ENCODE measurements around the gene CRNKL1. TPM values are rescaled to one million over a fixed set of nuclear protein-coding genes. Genes with fewer than 3 reads are reported as not detected.
"Not testable (repeated sequence)": the region's sequence is repeated elsewhere in the genome, so short reads cannot be mapped to it uniquely, and the experiment has no call there.

The CRNKL1 gene
- polyA plus RNA-seq, 3 donors: 4.0 to 7.4 (median 5.9) TPM

DNA sequence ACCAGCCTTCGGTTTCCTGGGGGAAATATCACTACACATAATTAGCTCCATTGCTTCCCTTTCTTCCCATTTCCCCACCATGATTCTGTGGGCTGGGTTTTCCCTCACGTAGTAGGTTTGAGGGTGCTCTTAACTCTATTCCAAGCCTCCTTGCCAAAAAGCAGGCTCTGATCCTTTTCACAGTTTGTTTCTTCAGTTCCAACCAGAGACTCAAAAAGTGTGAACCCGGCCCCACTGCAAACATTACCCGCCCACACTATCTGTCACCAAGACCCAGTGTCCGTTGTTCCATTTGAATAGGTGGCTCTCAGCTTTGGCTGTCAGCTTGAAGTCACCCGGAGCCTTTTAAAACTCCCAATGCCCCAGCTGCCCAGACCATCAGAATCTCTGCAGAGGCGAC is 46.9 kb downstream of the CRNKL1 start:
- no peak overlapping the region for H2AFZ ChIP-seq (ENCODE audit: insufficient read depth, low read depth, low read length, poor library complexity, severe bottlenecking)
- H3K27me3 Mint-ChIP-seq (ENCODE audit: low read depth in 3 of 3): peaks cover 0 to 2% (median 0%) of the 10 kb centered on the region in 3 donors
- H3K27ac ChIP-seq (ENCODE audit: low read depth in 1 of 2, low read length in 2 of 2): peak overlapping the region in 1 of 2 donors; percentile 87
- H3K79me2 ChIP-seq (ENCODE audit: insufficient read depth, low read length): peaks cover 14% of the 10 kb centered on the region
- H4K20me1 ChIP-seq (ENCODE audit: insufficient read depth, low read length): no peaks in the 10 kb centered on the region
- TF ChIP-seq, protein P1, sequence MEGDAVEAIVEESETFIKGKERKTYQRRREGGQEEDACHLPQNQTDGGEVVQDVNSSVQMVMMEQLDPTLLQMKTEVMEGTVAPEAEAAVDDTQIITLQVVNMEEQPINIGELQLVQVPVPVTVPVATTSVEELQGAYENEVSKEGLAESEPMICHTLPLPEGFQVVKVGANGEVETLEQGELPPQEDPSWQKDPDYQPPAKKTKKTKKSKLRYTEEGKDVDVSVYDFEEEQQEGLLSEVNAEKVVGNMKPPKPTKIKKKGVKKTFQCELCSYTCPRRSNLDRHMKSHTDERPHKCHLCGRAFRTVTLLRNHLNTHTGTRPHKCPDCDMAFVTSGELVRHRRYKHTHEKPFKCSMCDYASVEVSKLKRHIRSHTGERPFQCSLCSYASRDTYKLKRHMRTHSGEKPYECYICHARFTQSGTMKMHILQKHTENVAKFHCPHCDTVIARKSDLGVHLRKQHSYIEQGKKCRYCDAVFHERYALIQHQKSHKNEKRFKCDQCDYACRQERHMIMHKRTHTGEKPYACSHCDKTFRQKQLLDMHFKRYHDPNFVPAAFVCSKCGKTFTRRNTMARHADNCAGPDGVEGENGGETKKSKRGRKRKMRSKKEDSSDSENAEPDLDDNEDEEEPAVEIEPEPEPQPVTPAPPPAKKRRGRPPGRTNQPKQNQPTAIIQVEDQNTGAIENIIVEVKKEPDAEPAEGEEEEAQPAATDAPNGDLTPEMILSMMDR (IDR thresholded peaks at IDR 0.05): no peak
- no peak overlapping the region for H3K9ac ChIP-seq (ENCODE audit: insufficient read depth, low read length, poor library complexity, severe bottlenecking)
- WGBS (ENCODE audit: insufficient coverage): 94% methylated on average over 3 of the region's 7 CpGs
- no peaks in the 10 kb centered on the region for H3K9me3 ChIP-seq (replicated peaks in 1 of 2; ENCODE audit: control insufficient read depth in 1 of 2, insufficient read depth in 1 of 2, low read length in 2 of 2)
- peaks cover 13 to 18% of the 10 kb centered on the region in 2 donors for H3K36me3 ChIP-seq (replicated peaks in 1 of 2; ENCODE audit: control insufficient read depth in 1 of 2, insufficient read depth in 2 of 2, low read length in 2 of 2)
- no peak overlapping the region for H3K4me3 Mint-ChIP-seq
- peaks cover 72% of the 10 kb centered on the region for H3K4me1 Mint-ChIP-seq
- no peak overlapping the region for H3K4me2 ChIP-seq (replicated peaks; ENCODE audit: extremely low read depth, low read length, poor library complexity, severe bottlenecking)
- no peaks in the 10 kb centered on the region for H3K27me3 ChIP-seq (ENCODE audit: control insufficient read depth in 2 of 2, insufficient read depth in 2 of 2, low read length in 2 of 2)
- intact Hi-C loops (cut with micrococcal nuclease): no loop called here
- H3K36me3 Mint-ChIP-seq: peaks cover 16 to 30% of the 10 kb centered on the region in 2 donors
- no peak overlapping the region for H3K4me3 ChIP-seq (replicated peaks in 1 of 3; ENCODE audit: low read depth in 2 of 3, low read length in 3 of 3)
- H3K9me3 Mint-ChIP-seq: peaks cover 0 to 4% (median 0%) of the 10 kb centered on the region in 7 donors
- DNase-seq: no peak
- peaks cover 72% of the 10 kb centered on the region in 2 donors for H3K4me1 ChIP-seq (ENCODE audit: control insufficient read depth in 1 of 2, insufficient read depth in 2 of 2, low read length in 2 of 2)
- H3K27ac Mint-ChIP-seq: peak overlapping the region in 5 of 7 donors; percentile 30 to 68 (median 58)

DNA sequence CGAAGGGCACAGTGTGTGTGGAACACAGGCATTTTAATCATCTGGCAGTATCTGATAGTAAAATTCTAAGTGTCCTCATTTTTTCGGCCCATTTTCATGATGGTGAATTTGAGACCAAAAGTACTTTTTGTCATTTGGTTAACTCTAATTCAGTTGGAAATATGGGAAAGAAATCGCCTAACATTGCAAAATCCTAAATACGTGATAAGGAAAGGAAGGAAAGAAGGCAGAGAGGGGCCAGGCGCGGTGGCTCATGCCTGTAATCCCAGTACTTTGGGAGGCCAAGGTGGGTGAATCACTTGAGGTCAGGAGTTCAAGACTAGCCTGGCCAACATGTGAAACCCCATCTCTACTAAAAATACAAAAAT is 48.3 kb downstream of the CRNKL1 start:
- H3K4me3 ChIP-seq (replicated peaks in 1 of 3; ENCODE audit: low read depth in 2 of 3, low read length in 3 of 3): peak overlapping the region; percentile 25 to 72 (median 63)

More for the DNA sequence above, 48.3 kb downstream of the CRNKL1 start:
- WGBS (ENCODE audit: insufficient coverage): 17% methylated on average over 4 of the region's 6 CpGs
- Histone ChIP-seq H3K27ac (ENCODE audit: low read depth in 1 of 2, low read length in 2 of 2) (peak overlapping the region; percentile 87), H3K9ac (ENCODE audit: insufficient read depth, low read length, poor library complexity, severe bottlenecking) (peak overlapping the region; percentile 50), H3K79me2 (ENCODE audit: insufficient read depth, low read length) (peaks cover 18% of the 10 kb centered on the region), H3K4me2 (replicated peaks; ENCODE audit: extremely low read depth, low read length, poor library complexity, severe bottlenecking) (peak overlapping the region; percentile 72), H3K4me1 (ENCODE audit: control insufficient read depth in 1 of 2, insufficient read depth in 2 of 2, low read length in 2 of 2) (peaks cover 74 to 77% of the 10 kb centered on the region in 2 donors), H2AFZ (ENCODE audit: insufficient read depth, low read depth, low read length, poor library complexity, severe bottlenecking) (peak overlapping the region; percentile 9), H3K36me3 (replicated peaks in 1 of 2; ENCODE audit: control insufficient read depth in 1 of 2, insufficient read depth in 2 of 2, low read length in 2 of 2) (peaks cover 19 to 30% of the 10 kb centered on the region in 2 donors)
- DNase-seq; H3K9me3 Mint-ChIP-seq; H3K27me3 ChIP-seq (ENCODE audit: control insufficient read depth in 2 of 2, insufficient read depth in 2 of 2, low read length in 2 of 2); H3K9me3 ChIP-seq (replicated peaks in 1 of 2; ENCODE audit: control insufficient read depth in 1 of 2, insufficient read depth in 1 of 2, low read length in 2 of 2); H4K20me1 ChIP-seq (ENCODE audit: insufficient read depth, low read length); H3K27me3 Mint-ChIP-seq (ENCODE audit: low read depth in 3 of 3); intact Hi-C loops (cut with micrococcal nuclease): not testable (repeated sequence)
- peak overlapping the region; percentile 88 to 96 (median 92) for H3K27ac Mint-ChIP-seq
- H3K4me3 Mint-ChIP-seq: peak overlapping the region; percentile 76 to 85
- peaks cover 27 to 41% of the 10 kb centered on the region in 2 donors for H3K36me3 Mint-ChIP-seq
- peaks cover 76% of the 10 kb centered on the region for H3K4me1 Mint-ChIP-seq
